ENCODE data around the gene PALM. TPM values are rescaled to one million over a fixed set of nuclear protein-coding genes. Genes with fewer than 3 reads are reported as not detected.

PALM gene
- polyA plus RNA-seq, 1 donor, result 29.2 TPM

- peak overlapping the region; percentile 50 for H3K4me3 ChIP-seq (ENCODE audit: low read length)
- DNase-seq, result peak; percentile 87 to 90
- H3K9me3 ChIP-seq (ENCODE audit: control insufficient read depth, low read depth, low read length), result peaks cover 16% of the 10 kb centered on the region
- peaks cover 37% of the 10 kb centered on the region for H3K4me1 ChIP-seq (ENCODE audit: control insufficient read depth, insufficient read depth, low read length)
- H3K36me3 ChIP-seq (ENCODE audit: control insufficient read depth, insufficient read depth, low read length), result no peaks in the 10 kb centered on the region
- WGBS (ENCODE audit: insufficient coverage, low lambda C conversion rate), result no CpG with 5 or more reads among the region's 69 CpGs
- peak overlapping the region; percentile 92 for H3K27ac ChIP-seq (ENCODE audit: low read length)
- peaks cover 5% of the 10 kb centered on the region for H3K27me3 ChIP-seq (ENCODE audit: control insufficient read depth, insufficient read depth, low read length)
Measured at GRCh38 chr19:679418-680286, 29.1 kb upstream of the PALM start.

GRCh38 chr19:680287-681028 lies 28.3 kb upstream of the PALM start:
- H3K4me3 ChIP-seq (ENCODE audit: low read length), result peak overlapping the region; percentile 64
- peaks cover 5% of the 10 kb centered on the region for H3K27me3 ChIP-seq (ENCODE audit: control insufficient read depth, insufficient read depth, low read length)
- no CpG with 5 or more reads among the region's 70 CpGs for WGBS (ENCODE audit: insufficient coverage, low lambda C conversion rate)
- H3K4me1 ChIP-seq (ENCODE audit: control insufficient read depth, insufficient read depth, low read length), result peaks cover 29% of the 10 kb centered on the region
- peaks cover 16% of the 10 kb centered on the region for H3K9me3 ChIP-seq (ENCODE audit: control insufficient read depth, low read depth, low read length)
- no peaks in the 10 kb centered on the region for H3K36me3 ChIP-seq (ENCODE audit: control insufficient read depth, insufficient read depth, low read length)
- peak; percentile 98 for DNase-seq
- H3K27ac ChIP-seq (ENCODE audit: low read length), result peak overlapping the region; percentile 92

- Histone ChIP-seq H3K4me1 (ENCODE audit: control insufficient read depth, insufficient read depth, low read length) (peaks cover 23% of the 10 kb centered on the region), H3K4me3 (ENCODE audit: low read length) (peak overlapping the region; percentile 64), H3K27me3 (ENCODE audit: control insufficient read depth, insufficient read depth, low read length) (peaks cover 5% of the 10 kb centered on the region), H3K36me3 (ENCODE audit: control insufficient read depth, insufficient read depth, low read length) (no peaks in the 10 kb centered on the region), H3K9me3 (ENCODE audit: control insufficient read depth, low read depth, low read length) (peaks cover 14% of the 10 kb centered on the region), H3K27ac (ENCODE audit: low read length) (peak overlapping the region; percentile 89)
- peak in 1 of 2 donors; percentile 86 for DNase-seq
- no CpG with 5 or more reads among the region's 54 CpGs for WGBS (ENCODE audit: insufficient coverage, low lambda C conversion rate)
Measured at GRCh38 chr19:681029-682019, 27.4 kb upstream of the PALM start.

GRCh38 chr19:682678-683320 lies 25.9 kb upstream of the PALM start:
- no peaks in the 10 kb centered on the region for H3K36me3 ChIP-seq (ENCODE audit: control insufficient read depth, insufficient read depth, low read length)
- no peak for DNase-seq
- peaks cover 14% of the 10 kb centered on the region for H3K9me3 ChIP-seq (ENCODE audit: control insufficient read depth, low read depth, low read length)
- no peak overlapping the region for H3K4me3 ChIP-seq (ENCODE audit: low read length)
- peaks cover 15% of the 10 kb centered on the region for H3K4me1 ChIP-seq (ENCODE audit: control insufficient read depth, insufficient read depth, low read length)
- WGBS (ENCODE audit: insufficient coverage, low lambda C conversion rate), result no CpG with 5 or more reads among the region's 25 CpGs
- H3K27ac ChIP-seq (ENCODE audit: low read length), result no peak overlapping the region
- no peaks in the 10 kb centered on the region for H3K27me3 ChIP-seq (ENCODE audit: control insufficient read depth, insufficient read depth, low read length)

GRCh38 chr19:685454-685931 lies 23.2 kb upstream of the PALM start:
- Histone ChIP-seq H3K4me1 (ENCODE audit: control insufficient read depth, insufficient read depth, low read length) (peaks cover 3% of the 10 kb centered on the region), H3K27ac (ENCODE audit: low read length) (no peak overlapping the region), H3K27me3 (ENCODE audit: control insufficient read depth, insufficient read depth, low read length) (no peaks in the 10 kb centered on the region), H3K36me3 (ENCODE audit: control insufficient read depth, insufficient read depth, low read length) (no peaks in the 10 kb centered on the region), H3K4me3 (ENCODE audit: low read length) (no peak overlapping the region), H3K9me3 (ENCODE audit: control insufficient read depth, low read depth, low read length) (peaks cover 8% of the 10 kb centered on the region)
- DNase-seq, result no peak
- no CpG with 5 or more reads among the region's 31 CpGs for WGBS (ENCODE audit: insufficient coverage, low lambda C conversion rate)

- no peaks in the 10 kb centered on the region for H3K27me3 ChIP-seq (ENCODE audit: control insufficient read depth, insufficient read depth, low read length)
- H3K36me3 ChIP-seq (ENCODE audit: control insufficient read depth, insufficient read depth, low read length), result no peaks in the 10 kb centered on the region
- H3K4me1 ChIP-seq (ENCODE audit: control insufficient read depth, insufficient read depth, low read length), result no peaks in the 10 kb centered on the region
- H3K27ac ChIP-seq (ENCODE audit: low read length), result no peak overlapping the region
- peaks cover 2% of the 10 kb centered on the region for H3K9me3 ChIP-seq (ENCODE audit: control insufficient read depth, low read depth, low read length)
- no CpG with 5 or more reads among the region's 17 CpGs for WGBS (ENCODE audit: insufficient coverage, low lambda C conversion rate)
- no peak for DNase-seq
- H3K4me3 ChIP-seq (ENCODE audit: low read length), result no peak overlapping the region
Measured at GRCh38 chr19:686589-687297, 22.0 kb upstream of the PALM start.

- no CpG with 5 or more reads among the region's 11 CpGs for WGBS (ENCODE audit: insufficient coverage, low lambda C conversion rate)
- Histone ChIP-seq H3K4me1 (ENCODE audit: control insufficient read depth, insufficient read depth, low read length) (no peaks in the 10 kb centered on the region), H3K9me3 (ENCODE audit: control insufficient read depth, low read depth, low read length) (peaks cover 2% of the 10 kb centered on the region)
Measured at GRCh38 chr19:687569-688166, 21.1 kb upstream of the PALM start.

GRCh38 chr19:688214-688613 lies 20.5 kb upstream of the PALM start:
- no peaks in the 10 kb centered on the region for H3K36me3 ChIP-seq (ENCODE audit: control insufficient read depth, insufficient read depth, low read length)
- H3K27me3 ChIP-seq (ENCODE audit: control insufficient read depth, insufficient read depth, low read length), result no peaks in the 10 kb centered on the region
- H3K4me3 ChIP-seq (ENCODE audit: low read length), result no peak overlapping the region
- no CpG with 5 or more reads among the region's 15 CpGs for WGBS (ENCODE audit: insufficient coverage, low lambda C conversion rate)
- peaks cover 2% of the 10 kb centered on the region for H3K9me3 ChIP-seq (ENCODE audit: control insufficient read depth, low read depth, low read length)
- no peaks in the 10 kb centered on the region for H3K4me1 ChIP-seq (ENCODE audit: control insufficient read depth, insufficient read depth, low read length)
- no peak for DNase-seq
- H3K27ac ChIP-seq (ENCODE audit: low read length), result no peak overlapping the region

More at GRCh38 chr19:687569-688166, 21.1 kb upstream of the PALM start:
- Histone ChIP-seq H3K27me3 (ENCODE audit: control insufficient read depth, insufficient read depth, low read length) (no peaks in the 10 kb centered on the region), H3K36me3 (ENCODE audit: control insufficient read depth, insufficient read depth, low read length) (no peaks in the 10 kb centered on the region), H3K27ac (ENCODE audit: low read length) (no peak overlapping the region), H3K4me3 (ENCODE audit: low read length) (no peak overlapping the region)
- DNase-seq, result no peak

- no CpG with 5 or more reads among the region's 17 CpGs for WGBS (ENCODE audit: insufficient coverage, low lambda C conversion rate)
- no peak for DNase-seq
Measured at GRCh38 chr19:688992-689391, 19.7 kb upstream of the PALM start.

More at GRCh38 chr19:688992-689391, 19.7 kb upstream of the PALM start:
- Histone ChIP-seq H3K4me3 (ENCODE audit: low read length) (no peak overlapping the region), H3K4me1 (ENCODE audit: control insufficient read depth, insufficient read depth, low read length) (no peaks in the 10 kb centered on the region), H3K27ac (ENCODE audit: low read length) (no peak overlapping the region), H3K9me3 (ENCODE audit: control insufficient read depth, low read depth, low read length) (peaks cover 2% of the 10 kb centered on the region), H3K36me3 (ENCODE audit: control insufficient read depth, insufficient read depth, low read length) (no peaks in the 10 kb centered on the region), H3K27me3 (ENCODE audit: control insufficient read depth, insufficient read depth, low read length) (no peaks in the 10 kb centered on the region)
